Frontal cortex (tissue), 4 donors: Measurements from ENCODE around the gene TSEN34. TPM values are rescaled to one million over a fixed set of nuclear protein-coding genes. Genes with fewer than 3 reads are reported as not detected.
"Not testable (repeated sequence)": the region's sequence is repeated elsewhere in the genome, so short reads cannot be mapped to it uniquely, and the experiment has no call there.

ENCODE experiments used
- DNase-seq, 2 donors: peaks; one replicate each; pipeline ENCODE4 v3.0.0; 2012; ENCODE audit warnings: low spot score in 2 of 2
- FAIRE-seq: peaks from 2 replicates; lab custom pipeline; 2012; peaks lifted over from hg19 to GRCh38; lab: Jason Lieb, UNC
- total RNA-seq: library from RNA; depleted of rRNA; stranded (reverse); fragments of >200 nt; gene quantifications from one replicate; pipeline ENCODE4 v1.2.3, GENCODE V29; 2014
- donor health status: control.
- donor health status: control.
- donor health status: control.

The TSEN34 gene
- total RNA-seq, 1 donor from 2014 or later, result 33.4 TPM

DNA sequence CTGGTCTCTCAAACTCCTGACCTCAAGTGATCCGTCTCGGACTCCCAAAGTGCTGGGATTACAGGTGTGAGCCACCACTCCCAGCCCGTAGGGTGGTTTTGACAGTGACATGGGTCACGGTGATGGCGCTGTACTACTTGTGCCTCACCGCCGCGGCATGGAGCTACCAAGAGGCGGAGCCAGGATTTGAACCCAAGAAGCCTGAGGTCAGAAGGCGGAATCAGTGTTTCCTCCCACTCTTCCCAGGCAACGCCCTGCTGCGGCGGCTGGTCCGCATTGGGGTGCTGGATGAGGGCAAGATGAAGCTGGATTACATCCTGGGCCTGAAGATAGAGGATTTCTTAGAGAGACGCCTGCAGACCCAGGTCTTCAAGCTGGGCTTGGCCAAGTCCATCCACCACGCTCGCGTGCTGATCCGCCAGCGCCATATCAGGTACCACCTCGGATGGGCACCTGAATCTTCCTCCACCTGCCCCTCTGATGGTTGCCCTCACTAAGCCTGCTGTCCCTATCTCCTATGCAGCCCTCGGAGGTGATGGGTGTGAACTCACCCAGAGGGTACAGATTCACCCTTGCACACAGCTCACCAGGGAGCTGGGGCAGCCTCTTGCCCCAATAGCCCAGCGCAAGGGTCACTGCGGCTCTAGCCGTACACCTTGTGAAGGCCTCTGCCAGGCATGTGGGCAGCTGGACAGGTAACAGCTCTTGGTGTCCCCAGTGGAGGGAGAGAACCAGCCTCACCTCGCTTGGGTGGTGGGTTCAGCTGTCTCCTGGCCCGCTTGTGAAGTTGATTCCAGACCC is 15.1 kb downstream of the TSEN34 start:
- no peak for FAIRE-seq
- no peak for DNase-seq

DNA sequence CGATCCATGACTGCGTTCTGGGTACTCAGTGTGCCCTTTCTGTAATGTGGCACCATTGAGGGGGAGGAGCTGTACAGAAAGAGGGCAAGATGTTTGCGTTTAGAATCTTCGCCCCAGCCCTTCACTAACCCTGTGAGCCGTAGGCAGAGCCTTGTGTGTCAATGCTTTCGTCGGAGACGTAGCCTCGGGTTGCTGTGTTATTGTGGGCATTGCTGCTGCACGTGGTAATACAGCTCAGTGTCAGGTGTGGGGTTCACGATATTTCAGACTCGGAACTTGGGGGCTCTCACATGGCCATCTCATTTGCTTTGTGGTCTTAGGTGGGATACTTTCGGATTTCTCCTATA is 15.7 kb downstream of the TSEN34 start:
- FAIRE-seq (no peak), DNase-seq (no peak)

GRCh38 chr19:54207193-54207592 is 16.1 kb downstream of the TSEN34 start:
- FAIRE-seq, DNase-seq: not testable (repeated sequence)

DNA sequence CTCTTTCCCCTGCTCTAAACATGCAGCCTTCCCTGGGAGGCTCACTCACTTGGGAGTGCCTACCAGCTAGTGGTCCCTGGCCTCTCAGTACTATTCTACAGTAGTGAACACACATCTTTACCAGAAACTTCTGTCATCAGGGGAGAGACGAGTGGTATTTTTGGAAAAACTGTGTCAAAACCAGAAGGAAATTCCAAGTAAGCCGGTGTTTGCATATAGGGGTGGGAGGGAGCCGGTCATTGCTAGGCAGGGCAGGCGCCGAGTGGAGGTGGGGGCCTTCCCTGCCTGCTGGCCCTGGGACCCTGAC is 16.5 kb downstream of the TSEN34 start:
- DNase-seq (no peak), FAIRE-seq (no peak)

DNA sequence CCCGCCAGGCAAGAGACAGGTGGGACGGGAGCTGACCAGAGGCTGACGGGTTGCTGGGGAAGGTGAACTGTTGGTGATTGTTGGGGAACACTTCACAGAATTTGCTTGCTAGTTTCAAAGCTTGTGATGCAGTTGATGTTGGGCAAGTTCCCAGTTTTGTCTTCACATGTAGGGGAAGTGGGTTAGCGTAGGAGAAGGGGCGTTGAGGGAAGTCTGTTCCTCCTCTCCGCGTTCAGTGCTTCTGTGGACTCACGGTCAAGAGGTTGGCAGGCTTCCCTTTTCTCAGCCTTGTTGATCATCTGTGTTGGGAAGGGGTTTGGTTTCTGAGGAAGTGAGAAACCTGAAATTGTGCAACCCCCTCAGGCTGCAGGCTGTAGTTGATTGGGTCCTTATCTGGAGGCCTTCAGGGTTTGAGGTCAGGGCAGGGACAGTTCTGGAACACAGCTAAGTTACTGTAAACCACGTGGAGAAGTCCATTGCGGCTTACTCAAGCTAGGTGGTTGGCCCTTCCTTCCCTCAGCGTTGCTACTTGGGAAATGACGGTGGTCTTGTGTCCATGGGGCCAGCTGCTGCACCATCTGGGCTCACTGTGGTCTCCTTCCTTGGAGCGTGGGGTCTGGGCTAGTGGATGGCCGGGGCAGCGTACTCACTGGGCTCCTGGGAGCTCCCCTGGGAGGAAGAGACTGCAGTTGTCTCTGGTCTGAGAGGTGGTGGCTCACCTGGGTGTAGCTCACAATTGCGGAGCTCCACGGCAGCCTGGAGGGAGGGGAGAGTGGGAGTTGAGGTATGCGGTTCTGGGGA is 17.1 kb downstream of the TSEN34 start:
- no peak for DNase-seq
- no peak for FAIRE-seq

GRCh38 chr19:54208784-54209057 is 17.6 kb downstream of the TSEN34 start:
- DNase-seq (no peak), FAIRE-seq (no peak)

- FAIRE-seq, result no peak
- no peak for DNase-seq
Measured at GRCh38 chr19:54209058-54209810, 18.1 kb downstream of the TSEN34 start.

DNA sequence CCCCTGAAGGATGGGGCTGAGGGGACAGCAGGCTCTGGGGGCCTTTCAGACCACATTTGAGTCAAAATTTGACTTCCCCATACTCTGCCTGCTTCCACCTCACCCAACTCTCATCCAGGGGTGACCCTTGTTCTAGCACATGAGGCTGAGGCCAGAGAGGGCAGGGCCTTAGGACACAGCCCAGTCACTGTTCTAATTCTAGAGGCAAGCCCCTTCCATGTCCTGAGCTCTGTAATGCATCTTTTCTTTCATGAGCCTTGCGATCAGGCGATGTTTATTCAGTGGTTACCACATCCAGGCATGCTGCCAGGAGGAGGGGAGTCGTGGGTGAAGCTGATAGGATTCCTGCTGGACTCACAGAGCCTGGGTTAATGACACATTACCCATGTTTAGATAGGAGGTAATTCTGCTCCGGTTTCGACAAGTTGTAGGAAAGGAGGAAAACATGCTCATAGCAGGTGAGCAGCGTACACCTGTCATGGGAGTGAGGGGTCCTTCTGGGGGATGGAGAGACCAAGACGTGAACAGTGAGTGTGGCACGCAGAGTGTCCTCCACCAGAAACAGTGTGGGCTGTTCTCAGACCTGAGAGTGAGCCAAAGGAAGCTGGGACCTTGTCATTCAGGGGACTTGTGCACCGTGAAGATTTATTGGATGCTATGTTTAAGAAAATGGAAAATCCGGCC is 18.8 kb downstream of the TSEN34 start:
- FAIRE-seq (no peak), DNase-seq (peak; percentile 62 to 76)

DNA sequence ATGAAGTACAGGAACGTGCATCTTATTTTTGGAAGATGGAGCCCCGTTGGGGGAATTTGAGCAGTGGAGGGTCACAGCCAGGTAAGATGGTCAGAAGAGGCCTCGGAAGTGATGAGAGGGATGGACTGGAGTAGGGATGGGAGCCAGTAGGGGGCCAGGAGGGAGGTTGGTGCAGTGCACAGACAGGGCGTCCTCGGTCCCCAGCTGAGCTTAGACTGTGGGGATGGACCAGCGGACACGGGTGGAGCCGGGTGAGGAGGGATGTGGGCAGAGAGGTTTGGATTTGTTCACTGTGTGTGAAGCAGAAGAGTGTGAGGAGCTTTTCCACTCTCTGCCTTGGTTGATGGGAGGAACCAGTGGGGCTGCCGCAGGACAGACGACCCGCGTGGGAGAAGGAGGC is 20.1 kb downstream of the TSEN34 start:
- no peak for FAIRE-seq
- no peak for DNase-seq

- FAIRE-seq, DNase-seq: not testable (repeated sequence)
Measured at GRCh38 chr19:54214217-54214616, 23.1 kb downstream of the TSEN34 start.

GRCh38 chr19:54214734-54215133 is 23.6 kb downstream of the TSEN34 start:
- not testable (repeated sequence) for FAIRE-seq, DNase-seq

DNA sequence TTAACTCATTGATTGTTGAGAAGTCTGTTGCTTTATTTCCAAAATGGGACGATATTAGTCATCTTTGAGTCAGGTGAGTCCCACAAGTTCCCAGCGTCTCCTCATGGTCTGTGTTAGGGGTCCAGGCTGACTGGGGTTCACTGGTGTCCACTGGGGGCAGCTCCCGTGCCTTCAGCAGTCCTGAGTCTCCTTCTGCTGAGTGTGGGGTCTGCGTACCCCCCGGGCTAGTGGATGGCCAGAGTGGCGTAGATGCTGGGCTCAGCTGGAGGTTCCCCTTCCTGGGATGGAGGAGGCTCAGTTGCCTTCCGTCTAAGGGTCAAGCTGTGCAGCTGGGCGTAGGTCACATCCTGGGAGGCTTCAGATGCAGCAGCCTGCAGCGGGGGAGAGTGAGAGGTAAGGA is 25.8 kb downstream of the TSEN34 start:
- FAIRE-seq, result no peak

DNA sequence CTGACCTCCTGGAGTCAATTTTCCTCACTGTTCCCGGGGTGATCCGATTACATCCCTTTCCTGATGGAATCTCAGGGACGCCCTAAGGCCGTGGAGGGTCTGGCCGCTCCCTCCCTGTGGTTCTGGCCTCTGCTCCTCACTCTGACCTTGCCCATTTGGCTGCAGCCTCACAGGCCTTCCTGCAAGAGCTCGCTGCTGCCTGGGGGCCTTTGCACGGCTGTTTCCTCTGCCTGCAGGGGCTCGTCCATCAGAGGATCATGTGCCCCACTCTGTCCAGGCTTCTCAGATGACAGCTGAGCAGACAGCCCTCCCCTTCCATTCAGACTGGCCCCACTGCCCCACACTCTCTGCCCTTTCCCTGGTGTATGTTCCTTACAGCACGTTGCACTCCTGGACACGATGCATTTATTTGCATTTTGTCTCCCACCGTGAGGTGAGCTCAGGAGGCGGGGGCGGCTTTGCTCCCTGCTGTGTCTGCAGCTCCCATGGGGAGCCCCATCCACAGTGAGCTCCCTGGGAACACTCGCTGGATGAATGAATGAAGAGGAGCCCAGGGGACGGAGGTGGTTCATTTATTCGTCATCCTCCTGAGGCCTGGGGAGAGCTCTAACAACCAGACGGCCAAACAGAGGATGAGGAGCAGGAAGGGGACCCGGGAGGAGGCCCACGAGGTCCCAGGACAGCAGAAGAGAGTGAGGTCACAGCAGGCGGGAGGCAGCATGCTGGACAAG is 26.6 kb downstream of the TSEN34 start:
- not testable (repeated sequence) for FAIRE-seq, DNase-seq

More for the DNA sequence above, 25.8 kb downstream of the TSEN34 start:
- no peak for DNase-seq

DNA sequence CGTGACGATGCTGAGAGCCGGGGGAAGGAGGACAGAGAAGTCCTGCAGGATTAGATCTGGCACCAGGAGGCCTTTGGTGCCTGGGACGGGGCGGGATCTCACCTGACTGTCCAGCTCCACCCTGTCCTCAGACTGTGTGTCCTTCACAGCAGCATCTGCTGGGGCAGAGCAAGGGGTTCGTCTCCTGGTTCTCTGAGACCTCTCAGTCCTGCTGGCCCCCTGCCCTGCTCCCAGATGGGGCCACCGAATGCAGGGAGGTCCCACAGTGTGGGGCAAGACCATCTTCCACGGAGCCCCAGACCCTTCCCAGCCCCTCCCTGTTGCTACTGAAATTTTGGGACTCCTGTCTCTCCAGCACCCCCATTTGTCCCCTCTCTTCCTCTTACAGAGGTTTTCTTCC is 27.2 kb downstream of the TSEN34 start:
- no peak for FAIRE-seq
- no peak for DNase-seq

GRCh38 chr19:54218960-54219661 is 28.0 kb downstream of the TSEN34 start:
- DNase-seq (no peak), FAIRE-seq (no peak)

DNA sequence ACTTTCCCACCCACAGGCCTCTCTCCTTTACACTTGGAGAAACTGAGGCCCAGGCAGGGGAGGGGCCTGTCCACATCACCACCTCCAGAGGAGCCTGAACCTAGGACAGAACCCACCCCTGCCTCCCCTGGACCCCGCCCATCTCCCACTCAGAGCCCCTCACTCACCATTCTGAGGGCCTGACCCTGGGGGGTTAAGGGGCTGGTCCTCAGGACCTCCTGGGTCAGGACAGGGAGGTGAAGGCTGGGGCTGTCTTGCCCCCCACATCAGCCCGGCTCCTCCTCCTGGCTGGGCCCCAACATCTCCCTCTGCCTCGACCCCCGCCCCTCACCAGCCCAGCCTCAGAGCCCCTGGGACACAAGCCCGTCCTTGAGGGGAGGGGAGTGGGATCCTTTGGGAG is 28.6 kb downstream of the TSEN34 start:
- FAIRE-seq, DNase-seq: not testable (repeated sequence)

- FAIRE-seq, DNase-seq: not testable (repeated sequence)
Measured at GRCh38 chr19:54221947-54222346, 30.8 kb downstream of the TSEN34 start.

- not testable (repeated sequence) for FAIRE-seq, DNase-seq
Measured at GRCh38 chr19:54222474-54223276, 31.6 kb downstream of the TSEN34 start, which contains the start of gene LILRB3. Gene LILRB3, minus strand, starts transcription at chr19:54223007. Its CDS starts 31 bp downstream, at chr19:54222976.
